Tibial nerve (tissue), 4 donors: Measurements from ENCODE around the gene SDHAF2. TPM values are rescaled to one million over a fixed set of nuclear protein-coding genes. Genes with fewer than 3 reads are reported as not detected.
"Not testable (repeated sequence)": the region's sequence is repeated elsewhere in the genome, so short reads cannot be mapped to it uniquely, and the experiment has no call there.

Source experiments
- DNase-seq, 2 donors: peaks; one replicate each; pipeline ENCODE4 v3.0.0-alpha.2; 2019; ENCODE audit warnings: low spot score in 2 of 2
- H3K27ac ChIP-seq, 4 donors: fragments of 200-600 bp; sonication (generic) in 3 of 4; one replicate each; pipeline ENCODE4 v1.5.1; 2017 to 2019; ENCODE audit warnings: mild to moderate bottlenecking in 1 of 4
- H3K27me3 ChIP-seq, 2 donors: fragments of 200-600 bp; sonication (generic) in 1 of 2; one replicate each; pipeline versions ENCODE4 v1.5.1 to v1.6.0; 2017 to 2019
- H3K36me3 ChIP-seq, 3 donors: fragments of 200-600 bp; sonication (generic); one replicate each; pipeline ENCODE4 v1.5.1; 2018 to 2019
- H3K4me1 ChIP-seq, 4 donors: fragments of 200-600 bp; sonication (generic) in 3 of 4; one replicate each; pipeline ENCODE4 v1.5.1; 2017 to 2019
- H3K4me3 ChIP-seq, 4 donors: fragments of 200-600 bp; sonication (generic) in 3 of 4; one replicate each; pipeline ENCODE4 v1.5.1; 2017 to 2019; ENCODE audit warnings: mild to moderate bottlenecking in 1 of 4, moderate library complexity in 1 of 4
- H3K9me3 ChIP-seq, 4 donors: fragments of 200-600 bp; sonication (generic) in 3 of 4; one replicate each; pipeline ENCODE4 v1.5.1; 2017 to 2019
- EP300 ChIP-seq, 2 donors: sonication (generic); formaldehyde crosslinking; IDR thresholded peaks; one replicate each; pipeline ENCODE4 v1.6.1; 2017; ENCODE audit warnings: antibody characterized with exemption in 2 of 2, mild to moderate bottlenecking in 1 of 2
- POLR2A ChIP-seq, 2 donors: fragments of 450-650 bp; IDR thresholded peaks; one replicate each; pipeline ENCODE4 v1.6.1; 2017; ENCODE audit warnings: antibody characterized with exemption in 2 of 2, mild to moderate bottlenecking in 2 of 2, moderate library complexity in 2 of 2
- WGBS, 2 donors: methylation state at CpG; one replicate each; pipeline ENCODE4 v1.1.5; 2018; 5-methylcytosine and 5-hydroxymethylcytosine counted together
- total RNA-seq, 4 donors: library from RNA; depleted of rRNA; stranded (reverse); fragments of >200 nt; gene quantifications; one replicate each; pipeline ENCODE4 v1.1.0, GENCODE V29; 2016
- TF ChIP-seq, protein P1 (sequence below), 5 experiments: fragments of 200-600 bp in 3 of 5; fragments of 450-650 bp in 2 of 5; sonication (generic) in 3 of 5; IDR thresholded peaks; one replicate each; pipeline ENCODE4 v1.5.1; 2016 to 2019; ENCODE audit warnings: antibody characterized with exemption in 5 of 5, mild to moderate bottlenecking in 3 of 5, moderate library complexity in 2 of 5

The SDHAF2 gene
- total RNA-seq, 4 donors from 2014 or later = 26.4 to 88.1 (median 70.3) TPM

GRCh38 chr11:61460986-61461385, 31.1 kb downstream of the SDHAF2 start:
- WGBS, 2 donors = 81 to 83% methylated on average over 5 of the region's 5 CpGs
- H3K27me3 ChIP-seq = no peaks in the 10 kb centered on the region
- no peaks in the 10 kb centered on the region for H3K9me3 ChIP-seq
- TF ChIP-seq, protein P1, sequence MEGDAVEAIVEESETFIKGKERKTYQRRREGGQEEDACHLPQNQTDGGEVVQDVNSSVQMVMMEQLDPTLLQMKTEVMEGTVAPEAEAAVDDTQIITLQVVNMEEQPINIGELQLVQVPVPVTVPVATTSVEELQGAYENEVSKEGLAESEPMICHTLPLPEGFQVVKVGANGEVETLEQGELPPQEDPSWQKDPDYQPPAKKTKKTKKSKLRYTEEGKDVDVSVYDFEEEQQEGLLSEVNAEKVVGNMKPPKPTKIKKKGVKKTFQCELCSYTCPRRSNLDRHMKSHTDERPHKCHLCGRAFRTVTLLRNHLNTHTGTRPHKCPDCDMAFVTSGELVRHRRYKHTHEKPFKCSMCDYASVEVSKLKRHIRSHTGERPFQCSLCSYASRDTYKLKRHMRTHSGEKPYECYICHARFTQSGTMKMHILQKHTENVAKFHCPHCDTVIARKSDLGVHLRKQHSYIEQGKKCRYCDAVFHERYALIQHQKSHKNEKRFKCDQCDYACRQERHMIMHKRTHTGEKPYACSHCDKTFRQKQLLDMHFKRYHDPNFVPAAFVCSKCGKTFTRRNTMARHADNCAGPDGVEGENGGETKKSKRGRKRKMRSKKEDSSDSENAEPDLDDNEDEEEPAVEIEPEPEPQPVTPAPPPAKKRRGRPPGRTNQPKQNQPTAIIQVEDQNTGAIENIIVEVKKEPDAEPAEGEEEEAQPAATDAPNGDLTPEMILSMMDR (IDR thresholded peaks at IDR 0.05) = no peak
- TF ChIP-seq EP300 (IDR thresholded peaks at IDR 0.05) (no peak), POLR2A (IDR thresholded peaks at IDR 0.05) (no peak)
- no peak overlapping the region for H3K4me3 ChIP-seq
- DNase-seq = no peak
- H3K4me1 ChIP-seq = peaks cover 0 to 12% (median 0%) of the 10 kb centered on the region in 4 donors
- H3K27ac ChIP-seq = no peak overlapping the region
- peaks cover 0 to 20% (median 0%) of the 10 kb centered on the region in 3 donors for H3K36me3 ChIP-seq

DNA sequence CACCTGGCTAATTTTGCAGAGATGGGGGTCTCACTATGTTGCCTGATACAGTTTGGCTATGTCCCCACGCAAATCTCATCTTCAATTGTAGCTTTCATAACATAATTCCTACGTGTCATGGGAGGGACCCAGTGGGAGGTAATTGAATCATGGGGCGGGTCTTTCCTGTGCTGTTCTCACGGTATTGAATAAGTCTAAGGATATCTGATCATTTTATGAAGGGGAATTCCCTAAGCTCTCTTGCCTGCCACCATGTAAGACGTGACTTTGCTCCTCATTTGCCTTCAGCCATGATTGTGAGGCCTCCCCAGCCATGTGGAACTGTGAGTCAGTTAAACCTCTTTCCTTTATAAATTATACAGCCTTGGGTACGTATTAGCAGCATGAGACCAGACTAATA, 37.7 kb downstream of the SDHAF2 start:
- not testable (repeated sequence) for H3K9me3 ChIP-seq, H3K27me3 ChIP-seq, H3K4me1 ChIP-seq, H3K4me3 ChIP-seq, DNase-seq
- WGBS, 2 donors = 74 to 82% methylated on average over 6 of the region's 6 CpGs
- peak overlapping the region in 1 of 4 donors; percentile 20 for H3K27ac ChIP-seq
- peaks cover 0 to 43% (median 0%) of the 10 kb centered on the region in 3 donors for H3K36me3 ChIP-seq

DNA sequence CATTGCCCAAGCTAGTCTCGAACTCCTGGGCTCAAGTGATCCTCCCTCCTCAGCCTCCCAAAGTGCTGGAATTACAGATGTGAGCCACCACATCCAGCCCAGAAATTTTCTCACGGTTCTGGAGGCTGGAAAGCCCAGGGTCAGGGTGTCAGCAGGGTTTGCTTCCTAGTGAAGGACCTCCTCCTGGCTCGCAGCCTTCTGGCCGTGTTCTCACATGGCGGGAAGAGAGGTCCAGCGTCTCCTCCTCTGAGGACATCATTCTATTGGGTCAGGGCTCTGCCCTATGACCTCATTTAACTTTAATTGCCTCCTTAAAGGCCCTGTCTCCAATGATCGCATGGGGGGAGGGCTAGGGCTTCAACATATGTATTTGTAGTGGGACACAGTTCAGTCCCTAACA, 38.1 kb downstream of the SDHAF2 start:
- H3K4me3 ChIP-seq = no peak overlapping the region
- H3K27me3 ChIP-seq = no peaks in the 10 kb centered on the region
- TF ChIP-seq, protein P1 (IDR thresholded peaks at IDR 0.05) = no peak
- TF ChIP-seq POLR2A (IDR thresholded peaks at IDR 0.05) (no peak), EP300 (IDR thresholded peaks at IDR 0.05) (no peak)
- H3K4me1 ChIP-seq = peaks cover 0 to 9% (median 0%) of the 10 kb centered on the region in 4 donors
- WGBS, 2 donors = 40 to 43% methylated on average over 7 of the region's 7 CpGs
- peaks cover 0 to 44% (median 0%) of the 10 kb centered on the region in 3 donors for H3K36me3 ChIP-seq
- no peak overlapping the region for H3K27ac ChIP-seq
- DNase-seq = no peak
- H3K9me3 ChIP-seq = no peaks in the 10 kb centered on the region

DNA sequence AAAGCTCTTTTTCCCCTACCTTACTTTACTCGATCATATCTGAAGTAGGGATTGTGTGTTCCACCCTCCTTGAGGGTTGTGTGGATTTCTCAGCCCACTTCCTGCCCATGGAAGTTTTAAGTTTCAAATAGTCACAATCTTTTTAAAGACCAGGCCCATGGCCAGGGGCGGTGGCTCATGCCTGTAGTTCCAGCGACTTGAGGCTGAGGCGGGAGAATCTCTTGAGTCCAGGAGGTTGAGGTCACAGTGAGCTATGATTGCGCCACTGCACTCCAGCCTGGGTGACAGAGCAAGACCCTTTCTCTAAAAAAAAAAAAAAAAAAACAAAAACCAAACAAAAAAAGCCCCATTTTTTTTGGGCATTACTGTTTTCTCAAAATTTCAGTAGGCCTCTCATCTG, 42.4 kb downstream of the SDHAF2 start:
- 47 to 62% methylated on average over 5 of the region's 5 CpGs for WGBS, 2 donors
- H3K36me3 ChIP-seq = peaks cover 0 to 47% (median 0%) of the 10 kb centered on the region in 3 donors
- TF ChIP-seq EP300 (IDR thresholded peaks at IDR 0.05) = peak in 1 of 2 donors; percentile 47
- TF ChIP-seq, protein P1 (IDR thresholded peaks at IDR 0.05) = no peak
- TF ChIP-seq POLR2A (IDR thresholded peaks at IDR 0.05) = no peak

GRCh38 chr11:61472868-61473267, 42.9 kb downstream of the SDHAF2 start:
- H3K9me3 ChIP-seq = peaks cover 0 to 7% (median 0%) of the 10 kb centered on the region in 4 donors
- peak overlapping the region; percentile 9 to 85 (median 62) for H3K27ac ChIP-seq
- 45 to 64% methylated on average over 5 of the region's 5 CpGs for WGBS, 2 donors
- peak; percentile 42 to 67 for DNase-seq
- peaks cover 0 to 47% (median 0%) of the 10 kb centered on the region in 3 donors for H3K36me3 ChIP-seq
- TF ChIP-seq, protein P1 (IDR thresholded peaks at IDR 0.05) = no peak
- TF ChIP-seq POLR2A (IDR thresholded peaks at IDR 0.05) (no peak), EP300 (IDR thresholded peaks at IDR 0.05) (no peak)
- peaks cover 0 to 48% (median 9%) of the 10 kb centered on the region in 4 donors for H3K4me1 ChIP-seq
- no peaks in the 10 kb centered on the region for H3K27me3 ChIP-seq
- H3K4me3 ChIP-seq = no peak overlapping the region

More for the DNA sequence above, 42.4 kb downstream of the SDHAF2 start:
- H3K27ac ChIP-seq = peak overlapping the region; percentile 51 to 85 (median 62)
- peaks cover 0 to 7% (median 0%) of the 10 kb centered on the region in 4 donors for H3K9me3 ChIP-seq
- DNase-seq = peak; percentile 67 to 71
- H3K27me3 ChIP-seq = no peaks in the 10 kb centered on the region
- no peak overlapping the region for H3K4me3 ChIP-seq
- H3K4me1 ChIP-seq = peaks cover 0 to 42% (median 3%) of the 10 kb centered on the region in 4 donors
